WI38 (cell line): Measurements from ENCODE around the gene ARID1B.

Source experiments
- H3K4me3 ChIP-seq: 2 replicates; pipeline ENCODE4 v1.5.1; 2011; ENCODE audit warnings: low read depth, mild to moderate bottlenecking, control low read depth, low read length
- TF ChIP-seq, protein P1 (sequence below): IDR thresholded peaks from 2 replicates; pipeline ENCODE4 v1.5.1; 2012; ENCODE audit warnings: low read depth, mild to moderate bottlenecking, control low read depth, low read length

ARID1B gene

GRCh38 chr6:157254538-157254937 lies 477.4 kb downstream of the ARID1B start:
- TF ChIP-seq, protein P1, sequence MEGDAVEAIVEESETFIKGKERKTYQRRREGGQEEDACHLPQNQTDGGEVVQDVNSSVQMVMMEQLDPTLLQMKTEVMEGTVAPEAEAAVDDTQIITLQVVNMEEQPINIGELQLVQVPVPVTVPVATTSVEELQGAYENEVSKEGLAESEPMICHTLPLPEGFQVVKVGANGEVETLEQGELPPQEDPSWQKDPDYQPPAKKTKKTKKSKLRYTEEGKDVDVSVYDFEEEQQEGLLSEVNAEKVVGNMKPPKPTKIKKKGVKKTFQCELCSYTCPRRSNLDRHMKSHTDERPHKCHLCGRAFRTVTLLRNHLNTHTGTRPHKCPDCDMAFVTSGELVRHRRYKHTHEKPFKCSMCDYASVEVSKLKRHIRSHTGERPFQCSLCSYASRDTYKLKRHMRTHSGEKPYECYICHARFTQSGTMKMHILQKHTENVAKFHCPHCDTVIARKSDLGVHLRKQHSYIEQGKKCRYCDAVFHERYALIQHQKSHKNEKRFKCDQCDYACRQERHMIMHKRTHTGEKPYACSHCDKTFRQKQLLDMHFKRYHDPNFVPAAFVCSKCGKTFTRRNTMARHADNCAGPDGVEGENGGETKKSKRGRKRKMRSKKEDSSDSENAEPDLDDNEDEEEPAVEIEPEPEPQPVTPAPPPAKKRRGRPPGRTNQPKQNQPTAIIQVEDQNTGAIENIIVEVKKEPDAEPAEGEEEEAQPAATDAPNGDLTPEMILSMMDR: no peak
- no peak overlapping the region for H3K4me3 ChIP-seq

DNA sequence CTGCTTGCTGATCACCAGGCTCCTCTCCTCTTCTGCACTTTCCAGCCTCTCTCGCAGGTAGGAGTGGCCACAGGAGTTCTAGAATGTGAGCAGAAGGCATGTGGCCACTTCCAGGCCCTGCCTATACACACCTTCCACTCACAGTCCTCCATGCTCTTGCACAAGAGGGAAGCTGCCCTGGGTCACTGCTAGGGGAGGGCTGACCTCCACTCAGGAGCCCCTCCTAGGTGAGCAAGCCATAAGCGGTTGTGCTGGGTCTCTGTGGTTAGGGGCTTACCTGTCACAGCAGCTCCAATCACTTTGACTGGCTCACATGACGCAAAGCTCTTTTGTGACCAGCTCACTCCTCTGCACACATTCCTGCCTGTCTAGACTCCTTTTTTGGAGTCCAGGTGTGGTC lies 477.9 kb downstream of the ARID1B start:
- TF ChIP-seq, protein P1: no peak
- H3K4me3 ChIP-seq: no peak overlapping the region

- TF ChIP-seq, protein P1: no peak
- no peak overlapping the region for H3K4me3 ChIP-seq
Measured at GRCh38 chr6:157258878-157259277, 481.7 kb downstream of the ARID1B start.

DNA sequence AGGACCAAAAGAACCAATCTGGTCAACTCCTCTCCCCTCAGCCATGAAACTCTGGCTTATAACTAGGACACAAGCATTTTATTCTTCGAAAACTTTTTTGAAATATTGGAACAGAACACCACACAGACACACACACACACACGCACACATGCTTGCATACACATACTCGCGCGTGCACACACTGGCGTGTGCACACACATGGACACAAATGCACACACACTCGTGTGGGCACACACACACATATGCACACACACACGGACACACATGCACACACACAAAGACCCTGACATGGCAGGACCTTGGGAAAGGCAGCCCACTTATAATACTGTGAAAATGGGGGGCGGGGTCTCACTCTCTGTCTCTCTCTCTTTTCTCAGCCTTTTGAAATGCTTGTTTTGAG lies 482.3 kb downstream of the ARID1B start:
- H3K4me3 ChIP-seq: no peak overlapping the region
- TF ChIP-seq, protein P1: no peak
